H1 (cell line): ENCODE measurements around the gene SLC43A3.

Experiments used
- CBX5 ChIP-seq: fragments of 300-800, 300-1000 bp; sonication (generic); IDR thresholded peaks from 2 replicates; pipeline ENCODE4 v1.7.1; 2016; ENCODE audit warnings: antibody characterized with exemption, low read length, low read depth
- EGR1 ChIP-seq: IDR thresholded peaks from 2 replicates; pipeline ENCODE4 v1.6.1; 2011; ENCODE audit warnings: low read depth, low read length, borderline replicate concordance
- EP300 ChIP-seq, 2 experiments: IDR thresholded peaks; 1 replicate in 1 of 2; 2 replicates in 1 of 2; pipeline ENCODE4 v1.6.1; 2011 to 2012; ENCODE audit warnings: low read depth in 2 of 2, low read length in 2 of 2, mild to moderate bottlenecking in 2 of 2, borderline replicate concordance in 1 of 2, inconsistent platforms in 1 of 2, moderate library complexity in 1 of 2
- NRF1 ChIP-seq: IDR thresholded peaks from 2 replicates; pipeline ENCODE4 v1.6.1; 2011; ENCODE audit warnings: mild to moderate bottlenecking, low read depth, low read length, improper control_type of control experiment
- POLR2AphosphoS5 ChIP-seq: IDR thresholded peaks from 2 replicates; pipeline ENCODE4 v1.6.1; 2011; ENCODE audit warnings: low read depth, low read length
- SIN3A ChIP-seq, 2 experiments: IDR thresholded peaks in 1 of 2; conservative IDR thresholded peaks in 1 of 2; 2 replicates each; pipeline ENCODE4 v1.6.1; 2011 to 2012; ENCODE audit warnings: low read length in 2 of 2, improper control_type of control experiment in 1 of 2, low read depth in 1 of 2, mild to moderate bottlenecking in 1 of 2
- SP1 ChIP-seq: IDR thresholded peaks from 2 replicates; pipeline ENCODE4 v1.6.1; 2011; ENCODE audit warnings: low read depth, low read length
- TAF1 ChIP-seq: IDR thresholded peaks from 2 replicates; pipeline ENCODE4 v1.6.1; 2011; ENCODE audit warnings: mild to moderate bottlenecking, low read depth, low read length
- ZNF274 ChIP-seq: IDR thresholded peaks from 2 replicates; pipeline ENCODE4 v1.7.0; 2012; ENCODE audit warnings: low read length, borderline replicate concordance; ENCODE audit errors: extremely low read depth
- TF ChIP-seq, protein P1 (sequence below), 3 experiments: IDR thresholded peaks; 1 replicate in 2 of 3; 2 replicates in 1 of 3; pipeline versions ENCODE4 v1.5.1 to v1.6.1; 2011; ENCODE audit warnings: low read length in 3 of 3, mild to moderate bottlenecking in 3 of 3, inconsistent platforms in 2 of 3, low read depth in 1 of 3, moderate library complexity in 1 of 3; ENCODE audit not compliant: insufficient read depth in 1 of 3; ENCODE audit errors: control extremely low read depth in 1 of 3

- no peak for TF ChIP-seq EP300 (IDR thresholded peaks at IDR 0.05; ENCODE audit: borderline replicate concordance in 1 of 2, low read depth in 2 of 2, low read length in 2 of 2)
- TF ChIP-seq, protein P1, sequence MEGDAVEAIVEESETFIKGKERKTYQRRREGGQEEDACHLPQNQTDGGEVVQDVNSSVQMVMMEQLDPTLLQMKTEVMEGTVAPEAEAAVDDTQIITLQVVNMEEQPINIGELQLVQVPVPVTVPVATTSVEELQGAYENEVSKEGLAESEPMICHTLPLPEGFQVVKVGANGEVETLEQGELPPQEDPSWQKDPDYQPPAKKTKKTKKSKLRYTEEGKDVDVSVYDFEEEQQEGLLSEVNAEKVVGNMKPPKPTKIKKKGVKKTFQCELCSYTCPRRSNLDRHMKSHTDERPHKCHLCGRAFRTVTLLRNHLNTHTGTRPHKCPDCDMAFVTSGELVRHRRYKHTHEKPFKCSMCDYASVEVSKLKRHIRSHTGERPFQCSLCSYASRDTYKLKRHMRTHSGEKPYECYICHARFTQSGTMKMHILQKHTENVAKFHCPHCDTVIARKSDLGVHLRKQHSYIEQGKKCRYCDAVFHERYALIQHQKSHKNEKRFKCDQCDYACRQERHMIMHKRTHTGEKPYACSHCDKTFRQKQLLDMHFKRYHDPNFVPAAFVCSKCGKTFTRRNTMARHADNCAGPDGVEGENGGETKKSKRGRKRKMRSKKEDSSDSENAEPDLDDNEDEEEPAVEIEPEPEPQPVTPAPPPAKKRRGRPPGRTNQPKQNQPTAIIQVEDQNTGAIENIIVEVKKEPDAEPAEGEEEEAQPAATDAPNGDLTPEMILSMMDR (IDR thresholded peaks at IDR 0.05; ENCODE audit: control extremely low read depth in 1 of 3, insufficient read depth in 1 of 3, low read depth in 1 of 3, low read length in 3 of 3) = no peak
- no peak for TF ChIP-seq POLR2AphosphoS5
- peak; percentile 25; the same call in 1 of the 2 replicates for TF ChIP-seq EGR1
- TF ChIP-seq SP1 = no peak
- 0 out of 4 replicates have a peak, but pooled peaks of 1 of the 2 experiments have one; percentile 60 for TF ChIP-seq SIN3A (conservative IDR thresholded peaks at IDR 0.05 in 1 of 2, IDR thresholded peaks at IDR 0.05 in 1 of 2; ENCODE audit: low read depth in 1 of 2, low read length in 2 of 2)
- no peak for TF ChIP-seq CBX5
- no peak for TF ChIP-seq NRF1
- TF ChIP-seq TAF1 = no peak
- TF ChIP-seq ZNF274 = no peak
These were observed 34.1 kb upstream of the SLC43A3 start for GRCh38 chr11:57460758-57461749.
